MM.1S (cell line): Measurements from ENCODE around the gene ACAA2.

Source experiments
- EZH2 ChIP-seq: fragments of 300-600 bp; sonication (generic); optimal IDR thresholded peaks from 2 replicates; pipeline ENCODE3; 2017; ENCODE audit warnings: low read depth, mild to moderate bottlenecking, antibody characterized with exemption, low read length, mixed read lengths
- EZH2phosphoT487 ChIP-seq: fragments of 300-600 bp; sonication (generic); IDR thresholded peaks from 2 replicates; pipeline ENCODE4 v1.6.1; 2018; ENCODE audit warnings: antibody characterized with exemption, low read length
- TF ChIP-seq, protein P1 (sequence below): fragments of 300-600 bp; sonication (generic); IDR thresholded peaks from 2 replicates; pipeline ENCODE4 v1.5.1; 2016; ENCODE audit warnings: antibody characterized with exemption, low read length, mixed read lengths

DNA sequence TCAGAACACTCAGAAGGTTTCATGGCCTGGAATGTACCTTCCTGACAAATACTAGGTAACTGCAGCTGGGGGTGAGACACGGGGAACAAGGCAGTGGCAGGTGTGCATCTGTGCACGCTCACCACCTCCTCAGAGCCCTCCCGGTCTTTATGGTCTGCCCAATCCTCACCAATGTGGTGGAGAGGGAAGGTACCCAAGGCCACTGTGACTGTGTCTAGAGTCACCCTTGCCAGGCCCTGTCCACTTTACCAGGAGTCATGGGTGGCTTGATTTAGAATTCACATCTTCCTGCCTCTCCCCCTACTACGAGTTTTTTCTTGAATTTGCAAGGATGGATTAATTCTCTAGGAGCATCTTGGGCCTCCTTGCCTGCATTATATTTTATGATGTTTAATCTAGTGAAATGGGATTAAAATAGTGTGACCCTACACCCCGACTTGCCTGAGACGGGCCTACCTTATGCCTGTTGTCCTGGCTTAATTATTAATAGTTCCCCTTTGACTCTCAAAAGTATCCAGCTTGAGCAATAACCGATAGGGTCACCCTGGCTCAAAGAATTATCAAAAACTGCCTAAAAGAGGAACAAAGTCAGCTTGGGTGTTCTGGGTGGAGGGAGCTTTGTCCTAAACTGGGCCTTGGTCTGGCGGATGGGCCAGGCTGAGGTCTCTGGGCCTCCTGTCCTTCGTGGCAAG lies 56.5 kb downstream of the ACAA2 start:
- TF ChIP-seq EZH2 = no peak
- TF ChIP-seq, protein P1, sequence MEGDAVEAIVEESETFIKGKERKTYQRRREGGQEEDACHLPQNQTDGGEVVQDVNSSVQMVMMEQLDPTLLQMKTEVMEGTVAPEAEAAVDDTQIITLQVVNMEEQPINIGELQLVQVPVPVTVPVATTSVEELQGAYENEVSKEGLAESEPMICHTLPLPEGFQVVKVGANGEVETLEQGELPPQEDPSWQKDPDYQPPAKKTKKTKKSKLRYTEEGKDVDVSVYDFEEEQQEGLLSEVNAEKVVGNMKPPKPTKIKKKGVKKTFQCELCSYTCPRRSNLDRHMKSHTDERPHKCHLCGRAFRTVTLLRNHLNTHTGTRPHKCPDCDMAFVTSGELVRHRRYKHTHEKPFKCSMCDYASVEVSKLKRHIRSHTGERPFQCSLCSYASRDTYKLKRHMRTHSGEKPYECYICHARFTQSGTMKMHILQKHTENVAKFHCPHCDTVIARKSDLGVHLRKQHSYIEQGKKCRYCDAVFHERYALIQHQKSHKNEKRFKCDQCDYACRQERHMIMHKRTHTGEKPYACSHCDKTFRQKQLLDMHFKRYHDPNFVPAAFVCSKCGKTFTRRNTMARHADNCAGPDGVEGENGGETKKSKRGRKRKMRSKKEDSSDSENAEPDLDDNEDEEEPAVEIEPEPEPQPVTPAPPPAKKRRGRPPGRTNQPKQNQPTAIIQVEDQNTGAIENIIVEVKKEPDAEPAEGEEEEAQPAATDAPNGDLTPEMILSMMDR = no peak
- TF ChIP-seq EZH2phosphoT487 = no peak
